ENCODE data around the gene FFAR1.
"Not testable (repeated sequence)": the region's sequence is repeated elsewhere in the genome, so short reads cannot be mapped to it uniquely, and the experiment has no call there.

Gene FFAR1

DNA sequence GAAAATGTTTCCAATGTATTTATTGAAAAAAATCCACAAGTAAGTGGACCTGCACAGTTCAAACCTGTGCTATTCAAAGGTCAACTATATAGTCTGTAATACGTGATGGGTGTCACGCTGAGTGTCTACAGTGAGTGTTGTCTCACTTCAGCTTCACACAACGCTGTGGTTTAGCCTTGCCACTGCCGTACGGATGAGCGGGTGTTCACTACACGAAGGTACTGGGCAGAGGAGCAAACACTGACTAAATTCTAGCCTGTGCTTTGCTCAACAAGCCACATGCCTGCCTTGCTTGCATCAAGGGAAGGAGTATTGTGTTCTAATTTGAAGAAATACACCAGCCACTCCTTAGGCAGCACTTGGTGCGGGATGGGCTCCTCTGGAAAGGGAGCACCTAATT, 7.2 kb downstream of the FFAR1 start:
- H4K8ac ChIP-seq (ENCODE audit: low read depth, low read length), result no peak overlapping the region
- no peak overlapping the region for H3K4ac ChIP-seq (ENCODE audit: low read depth, low read length)
- H3K4me1 ChIP-seq (ENCODE audit: control insufficient read depth, low read depth, low read length), result no peaks in the 10 kb centered on the region
- no peak overlapping the region for H3K4me3 ChIP-seq (ENCODE audit: low read length)
- WGBS (ENCODE audit: extremely low coverage, insufficient coverage, low lambda C conversion rate), result no CpG with 5 or more reads among the region's 8 CpGs
- no peak overlapping the region for H2BK15ac ChIP-seq (replicated peaks; ENCODE audit: low read depth)
- H3K9ac ChIP-seq (ENCODE audit: low read length), result no peak overlapping the region
- H3K36me3 ChIP-seq (ENCODE audit: control insufficient read depth, insufficient read depth, low read length), result no peaks in the 10 kb centered on the region
- H3K79me1 ChIP-seq (ENCODE audit: low read length), result no peaks in the 10 kb centered on the region
- no peaks in the 10 kb centered on the region for H3K27me3 ChIP-seq (ENCODE audit: insufficient read depth, low read length, poor library complexity)
- no peak overlapping the region for H2BK5ac ChIP-seq (ENCODE audit: low read length)
- H3K56ac ChIP-seq (ENCODE audit: low read length), result no peak overlapping the region
- no peak overlapping the region for H2AK5ac ChIP-seq (ENCODE audit: low read length)
- H3K27ac ChIP-seq (ENCODE audit: low read depth, low read length), result no peak overlapping the region
- H2BK120ac ChIP-seq (ENCODE audit: low read depth, low read length), result no peak overlapping the region
- DNase-seq, result no peak
- no peaks in the 10 kb centered on the region for H3K79me2 ChIP-seq (ENCODE audit: control insufficient read depth, insufficient read depth, low read length)
- H3K4me2 ChIP-seq (ENCODE audit: low read length), result no peak overlapping the region
- H3K23ac ChIP-seq (ENCODE audit: low read length), result peak overlapping the region; percentile 66
- H4K5ac ChIP-seq (ENCODE audit: low read length), result no peak overlapping the region
- no peak overlapping the region for H3K18ac ChIP-seq (ENCODE audit: low read length)

DNA sequence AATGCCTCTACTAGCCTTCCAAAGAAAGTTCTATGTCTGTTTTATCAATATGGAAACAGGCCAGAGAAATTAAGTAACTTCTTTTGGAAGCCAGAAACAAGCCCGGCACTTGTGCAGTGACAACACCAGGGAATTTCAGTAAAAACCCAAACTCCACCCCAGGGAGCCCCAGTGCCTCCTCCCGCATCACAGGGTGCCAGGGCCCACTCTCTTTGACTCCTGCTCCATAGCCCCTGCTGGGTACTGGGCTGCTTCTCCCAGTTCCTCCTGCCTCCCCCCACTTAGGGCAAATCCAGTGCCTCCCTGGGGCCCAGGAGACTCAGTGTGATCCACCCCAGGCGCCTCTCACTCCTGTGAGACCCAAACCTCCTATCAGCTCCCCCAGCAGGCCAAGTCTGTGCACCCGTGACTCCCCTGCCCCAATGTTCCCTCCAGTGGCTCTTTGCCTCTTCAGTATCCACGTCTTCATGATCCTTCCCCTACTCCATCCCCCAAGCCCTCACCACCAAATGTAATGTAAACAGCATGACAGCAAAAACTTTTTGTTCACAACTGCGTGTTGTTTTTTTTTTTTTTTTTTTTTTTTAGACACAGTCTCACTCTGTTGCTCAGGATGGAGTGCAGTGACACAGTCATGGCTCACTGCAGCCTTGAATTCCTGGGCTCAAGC, 8.2 kb downstream of the FFAR1 start:
- Histone ChIP-seq H3K4me3 (ENCODE audit: low read length) (no peak overlapping the region), H3K4me1 (ENCODE audit: control insufficient read depth, low read depth, low read length) (no peaks in the 10 kb centered on the region), H3K23ac (ENCODE audit: low read length) (no peak overlapping the region), H3K36me3 (ENCODE audit: control insufficient read depth, insufficient read depth, low read length) (no peaks in the 10 kb centered on the region), H3K27ac (ENCODE audit: low read depth, low read length) (no peak overlapping the region), H2AK5ac (ENCODE audit: low read length) (no peak overlapping the region), H4K8ac (ENCODE audit: low read depth, low read length) (no peak overlapping the region), H3K79me2 (ENCODE audit: control insufficient read depth, insufficient read depth, low read length) (no peaks in the 10 kb centered on the region), H2BK120ac (ENCODE audit: low read depth, low read length) (no peak overlapping the region), H3K18ac (ENCODE audit: low read length) (no peak overlapping the region), H3K4ac (ENCODE audit: low read depth, low read length) (no peak overlapping the region), H3K79me1 (ENCODE audit: low read length) (no peaks in the 10 kb centered on the region), H3K56ac (ENCODE audit: low read length) (no peak overlapping the region), H3K9ac (ENCODE audit: low read length) (no peak overlapping the region), H2BK5ac (ENCODE audit: low read length) (no peak overlapping the region), H2BK15ac (replicated peaks; ENCODE audit: low read depth) (no peak overlapping the region), H4K5ac (ENCODE audit: low read length) (no peak overlapping the region), H3K27me3 (ENCODE audit: insufficient read depth, low read length, poor library complexity) (no peaks in the 10 kb centered on the region), H3K4me2 (ENCODE audit: low read length) (no peak overlapping the region)
- no peak for DNase-seq
- WGBS (ENCODE audit: extremely low coverage, insufficient coverage, low lambda C conversion rate), result no CpG with 5 or more reads among the region's 6 CpGs

- no peak within 1 kb of the TSS for H2BK120ac ChIP-seq (ENCODE audit: low read depth, low read length)
- no peaks in the 10 kb centered on the region for H3K36me3 ChIP-seq (ENCODE audit: control insufficient read depth, insufficient read depth, low read length)
- H3K79me2 ChIP-seq (ENCODE audit: control insufficient read depth, insufficient read depth, low read length), result no peaks in the 10 kb centered on the region
- WGBS (ENCODE audit: extremely low coverage, insufficient coverage, low lambda C conversion rate), result no CpG with 5 or more reads among the region's 18 CpGs
- no peaks in the 10 kb centered on the region for H3K79me1 ChIP-seq (ENCODE audit: low read length)
- no peak within 1 kb of the TSS for H4K8ac ChIP-seq (ENCODE audit: low read depth, low read length)
- no peak within 1 kb of the TSS for H2BK15ac ChIP-seq (replicated peaks; ENCODE audit: low read depth)
- no peak within 1 kb of the TSS for H4K5ac ChIP-seq (ENCODE audit: low read length)
- H3K27me3 ChIP-seq (ENCODE audit: insufficient read depth, low read length, poor library complexity), result no peaks in the 10 kb centered on the region
- no peak within 1 kb of the TSS for H2AK5ac ChIP-seq (ENCODE audit: low read length)
- H3K27ac ChIP-seq (ENCODE audit: low read depth, low read length), result no peak within 1 kb of the TSS
- no peaks in the 10 kb centered on the region for H3K4me1 ChIP-seq (ENCODE audit: control insufficient read depth, low read depth, low read length)
- H3K56ac ChIP-seq (ENCODE audit: low read length), result no peak within 1 kb of the TSS
- H3K23ac ChIP-seq (ENCODE audit: low read length), result no peak within 1 kb of the TSS
- H3K4me2 ChIP-seq (ENCODE audit: low read length), result no peak within 1 kb of the TSS
- H3K4me3 ChIP-seq (ENCODE audit: low read length), result no peak within 1 kb of the TSS
- no peak within 1 kb of the TSS for H3K4ac ChIP-seq (ENCODE audit: low read depth, low read length)
- peak; percentile 39 for DNase-seq
- no peak within 1 kb of the TSS for H2BK5ac ChIP-seq (ENCODE audit: low read length)
- H3K18ac ChIP-seq (ENCODE audit: low read length), result no peak within 1 kb of the TSS
- H3K9ac ChIP-seq (ENCODE audit: low read length), result no peak within 1 kb of the TSS
Measured at GRCh38 chr19:35357867-35358573, 10.3 kb downstream of the FFAR1 start, which contains the start of gene FFAR3. Gene FFAR3, plus strand, starts transcription at chr19:35358460. Its CDS starts 431 bp downstream, at chr19:35358891.

DNA sequence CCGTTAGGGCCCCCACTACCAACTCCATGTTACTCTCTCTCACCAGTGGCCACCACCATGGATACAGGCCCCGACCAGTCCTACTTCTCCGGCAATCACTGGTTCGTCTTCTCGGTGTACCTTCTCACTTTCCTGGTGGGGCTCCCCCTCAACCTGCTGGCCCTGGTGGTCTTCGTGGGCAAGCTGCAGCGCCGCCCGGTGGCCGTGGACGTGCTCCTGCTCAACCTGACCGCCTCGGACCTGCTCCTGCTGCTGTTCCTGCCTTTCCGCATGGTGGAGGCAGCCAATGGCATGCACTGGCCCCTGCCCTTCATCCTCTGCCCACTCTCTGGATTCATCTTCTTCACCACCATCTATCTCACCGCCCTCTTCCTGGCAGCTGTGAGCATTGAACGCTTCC, 11.1 kb downstream of the FFAR1 start:
- not testable (repeated sequence) for H3K4me3 ChIP-seq (ENCODE audit: low read length); H2BK15ac ChIP-seq (replicated peaks; ENCODE audit: low read depth); H3K36me3 ChIP-seq (ENCODE audit: control insufficient read depth, insufficient read depth, low read length); H2AK5ac ChIP-seq (ENCODE audit: low read length); H3K27ac ChIP-seq (ENCODE audit: low read depth, low read length); H2BK5ac ChIP-seq (ENCODE audit: low read length); H4K5ac ChIP-seq (ENCODE audit: low read length); H3K56ac ChIP-seq (ENCODE audit: low read length); H3K23ac ChIP-seq (ENCODE audit: low read length); H3K79me1 ChIP-seq (ENCODE audit: low read length); H3K4me2 ChIP-seq (ENCODE audit: low read length); H4K8ac ChIP-seq (ENCODE audit: low read depth, low read length); H3K4me1 ChIP-seq (ENCODE audit: control insufficient read depth, low read depth, low read length); H3K18ac ChIP-seq (ENCODE audit: low read length); H3K4ac ChIP-seq (ENCODE audit: low read depth, low read length); H3K79me2 ChIP-seq (ENCODE audit: control insufficient read depth, insufficient read depth, low read length); H3K27me3 ChIP-seq (ENCODE audit: insufficient read depth, low read length, poor library complexity); H2BK120ac ChIP-seq (ENCODE audit: low read depth, low read length); H3K9ac ChIP-seq (ENCODE audit: low read length); DNase-seq
- WGBS (ENCODE audit: extremely low coverage, insufficient coverage, low lambda C conversion rate), result no CpG with 5 or more reads among the region's 16 CpGs

GRCh38 chr19:35359395-35359794, 11.7 kb downstream of the FFAR1 start:
- H3K4me1 ChIP-seq (ENCODE audit: control insufficient read depth, low read depth, low read length); H3K27me3 ChIP-seq (ENCODE audit: insufficient read depth, low read length, poor library complexity); H3K56ac ChIP-seq (ENCODE audit: low read length); H4K8ac ChIP-seq (ENCODE audit: low read depth, low read length); H4K5ac ChIP-seq (ENCODE audit: low read length); H3K4me2 ChIP-seq (ENCODE audit: low read length); H2BK15ac ChIP-seq (replicated peaks; ENCODE audit: low read depth); DNase-seq; H3K4ac ChIP-seq (ENCODE audit: low read depth, low read length); H3K79me1 ChIP-seq (ENCODE audit: low read length); H3K4me3 ChIP-seq (ENCODE audit: low read length); H3K27ac ChIP-seq (ENCODE audit: low read depth, low read length); H2BK120ac ChIP-seq (ENCODE audit: low read depth, low read length); H3K9ac ChIP-seq (ENCODE audit: low read length); H3K79me2 ChIP-seq (ENCODE audit: control insufficient read depth, insufficient read depth, low read length); H2AK5ac ChIP-seq (ENCODE audit: low read length); H2BK5ac ChIP-seq (ENCODE audit: low read length); H3K23ac ChIP-seq (ENCODE audit: low read length); H3K36me3 ChIP-seq (ENCODE audit: control insufficient read depth, insufficient read depth, low read length); H3K18ac ChIP-seq (ENCODE audit: low read length): not testable (repeated sequence)
- WGBS (ENCODE audit: extremely low coverage, insufficient coverage, low lambda C conversion rate), result no CpG with 5 or more reads among the region's 21 CpGs

Measured in mesendoderm (in vitro differentiated cells).